Gastroesophageal sphincter (tissue), 4 donors: ENCODE results near the gene LMF1. TPM values are rescaled to one million over a fixed set of nuclear protein-coding genes. Genes with fewer than 3 reads are reported as not detected.

Experiments
- ATAC-seq: fragments of 150-250 bp; one replicate; pipeline ENCODE4 v1.9.1; 2016; ENCODE audit warnings: mild to moderate bottlenecking, moderate library complexity
- H3K27ac ChIP-seq, 4 donors: fragments of 200-600 bp; sonication (generic) in 3 of 4; 1 replicate in 3 of 4; 2 replicates in 1 of 4; pipeline ENCODE4 v1.5.1; 2016 to 2019
- H3K27me3 ChIP-seq: fragments of 200-600 bp; sonication (generic); one replicate; pipeline ENCODE4 v1.5.1; 2019
- H3K36me3 ChIP-seq, 2 donors: fragments of 200-600 bp; sonication (generic); one replicate each; pipeline ENCODE4 v1.5.1; 2019; ENCODE audit warnings: control low read depth in 1 of 2
- H3K4me1 ChIP-seq, 3 donors: fragments of 200-600 bp; sonication (generic); 1 replicate in 2 of 3; 2 replicates in 1 of 3; pipeline ENCODE4 v1.5.1; 2016 to 2019; ENCODE audit warnings: control low read depth in 2 of 3
- H3K4me3 ChIP-seq, 2 donors: fragments of 200-600 bp; sonication (generic); one replicate each; pipeline ENCODE4 v1.5.1; 2019; ENCODE audit warnings: mild to moderate bottlenecking in 1 of 2, moderate library complexity in 1 of 2
- H3K9me3 ChIP-seq, 3 donors: fragments of 200-600 bp; sonication (generic); one replicate each; pipeline ENCODE4 v1.5.1; 2017 to 2019; ENCODE audit warnings: control low read depth in 2 of 3
- CTCF ChIP-seq, 4 experiments: fragments of 200-600 bp in 2 of 4; fragments of 450-650 bp in 2 of 4; sonication (generic) in 1 of 4; IDR thresholded peaks; one replicate each; pipeline ENCODE4 v1.5.1; 2017 to 2019; ENCODE audit warnings: antibody characterized with exemption in 4 of 4, mild to moderate bottlenecking in 2 of 4, moderate library complexity in 2 of 4
- EP300 ChIP-seq: sonication (generic); formaldehyde crosslinking; IDR thresholded peaks from one replicate; pipeline ENCODE4 v1.6.1; 2017; ENCODE audit warnings: antibody characterized with exemption, mild to moderate bottlenecking
- POLR2A ChIP-seq, 2 donors: fragments of 450-650 bp; IDR thresholded peaks; one replicate each; pipeline ENCODE4 v1.6.1; 2017; ENCODE audit warnings: antibody characterized with exemption in 2 of 2, mild to moderate bottlenecking in 2 of 2, moderate library complexity in 1 of 2
- POLR2AphosphoS5 ChIP-seq: sonication (generic); formaldehyde crosslinking; IDR thresholded peaks from one replicate; pipeline ENCODE4 v1.6.1; 2017; ENCODE audit warnings: antibody characterized with exemption
- WGBS, 2 donors: methylation state at CpG; one replicate each; pipeline ENCODE4 v1.1.5; 2018; ENCODE audit warnings: low coverage in 1 of 2; 5-methylcytosine and 5-hydroxymethylcytosine counted together
- total RNA-seq, 4 donors: library from RNA; depleted of rRNA; stranded (reverse); fragments of >200 nt; gene quantifications; one replicate each; pipeline ENCODE4 v1.1.0, GENCODE V29; 2016

The LMF1 gene
- total RNA-seq, 4 donors from 2014 or later = 13.7 to 57.3 (median 20.9) TPM

GRCh38 chr16:970386-970765 is 408 bp downstream of the LMF1 start:
- Histone ChIP-seq H3K4me3 (peak overlapping the region; percentile 94 to 95), H3K27ac (peak overlapping the region; percentile 41 to 87 (median 82)), H3K36me3 (peaks cover 0 to 34% of the 10 kb centered on the region in 2 donors), H3K27me3 (no peaks in the 10 kb centered on the region), H3K4me1 (peaks cover 0 to 34% (median 9%) of the 10 kb centered on the region in 3 donors), H3K9me3 (no peaks in the 10 kb centered on the region)
- no peak for TF ChIP-seq POLR2A (IDR thresholded peaks at IDR 0.05)
- TF ChIP-seq CTCF (IDR thresholded peaks at IDR 0.05) = no peak
- TF ChIP-seq POLR2AphosphoS5 = no peak
- no peak for TF ChIP-seq EP300
- no peak for ATAC-seq
- WGBS, 2 donors = no CpG with 5 or more reads among the region's 42 CpGs

DNA sequence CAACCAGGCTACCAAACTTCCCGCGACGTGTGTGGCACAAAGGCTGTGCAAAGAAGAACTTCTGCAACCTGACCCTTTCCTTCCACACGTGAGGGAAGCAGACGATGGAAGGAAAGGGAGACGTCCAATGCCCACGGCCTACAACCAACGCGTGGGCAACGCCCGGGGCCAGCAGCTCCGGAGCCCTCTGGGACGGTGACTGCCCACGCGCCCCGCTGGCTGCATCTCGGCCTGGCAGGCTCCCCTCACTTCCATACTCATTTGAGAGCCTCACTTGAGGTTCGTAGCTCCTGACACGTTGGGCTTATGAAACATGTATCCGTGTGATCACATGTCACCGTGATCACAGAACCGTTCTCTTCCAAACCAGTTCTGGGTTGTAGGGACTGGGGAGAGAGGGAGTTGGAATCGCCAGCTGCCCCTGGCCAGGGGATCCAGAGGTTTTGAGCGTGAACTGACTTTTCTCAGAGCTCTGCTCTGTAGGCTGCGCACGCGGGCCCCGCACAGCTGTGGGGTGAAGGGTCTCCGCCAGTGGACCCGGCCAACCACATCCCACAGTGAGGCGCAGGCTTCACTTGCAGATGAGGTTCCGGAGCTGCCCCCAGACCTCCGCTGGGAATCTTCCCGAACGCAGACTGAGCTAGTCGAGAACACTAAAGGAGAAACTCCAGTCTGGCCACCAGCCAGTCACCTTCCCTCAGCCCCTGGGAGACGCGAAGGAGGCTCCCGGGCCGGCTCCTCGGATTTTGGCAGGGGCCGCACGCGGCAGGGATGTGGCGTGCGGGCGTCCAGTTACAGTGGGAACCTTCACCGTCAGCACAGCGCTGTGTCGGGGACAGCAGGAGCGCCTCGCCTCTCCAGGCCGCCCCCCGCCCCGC is 1.0 kb downstream of the LMF1 start:
- Histone ChIP-seq H3K27ac (peak overlapping the region in 3 of 4 donors; percentile 81 to 87 (median 84)), H3K9me3 (no peaks in the 10 kb centered on the region), H3K27me3 (no peaks in the 10 kb centered on the region), H3K36me3 (peaks cover 0 to 38% of the 10 kb centered on the region in 2 donors), H3K4me3 (peak overlapping the region; percentile 94 to 95), H3K4me1 (peaks cover 0 to 32% (median 9%) of the 10 kb centered on the region in 3 donors)
- WGBS, 2 donors = 40 to 49% methylated on average over 7 to 12 of the region's 55 CpGs
- no peak for ATAC-seq
- TF ChIP-seq CTCF (IDR thresholded peaks at IDR 0.05) = no peak
- TF ChIP-seq POLR2A (IDR thresholded peaks at IDR 0.05) = no peak
- TF ChIP-seq EP300 = no peak
- TF ChIP-seq POLR2AphosphoS5 = no peak

GRCh38 chr16:968620-969019 is 2.2 kb downstream of the LMF1 start:
- WGBS, 2 donors = 67 to 86% methylated on average over 1 to 7 of the region's 8 CpGs
- Histone ChIP-seq H3K4me1 (peaks cover 0 to 32% (median 9%) of the 10 kb centered on the region in 3 donors), H3K27me3 (no peaks in the 10 kb centered on the region), H3K27ac (no peak overlapping the region), H3K9me3 (no peaks in the 10 kb centered on the region), H3K36me3 (peaks cover 0 to 38% of the 10 kb centered on the region in 2 donors), H3K4me3 (no peak overlapping the region)
- TF ChIP-seq EP300 (no peak), CTCF (IDR thresholded peaks at IDR 0.05) (no peak), POLR2AphosphoS5 (no peak), POLR2A (IDR thresholded peaks at IDR 0.05) (no peak)
- no peak for ATAC-seq

- Histone ChIP-seq H3K4me1 (peaks cover 0 to 32% (median 9%) of the 10 kb centered on the region in 3 donors), H3K4me3 (no peak overlapping the region), H3K36me3 (peaks cover 0 to 38% of the 10 kb centered on the region in 2 donors), H3K27me3 (no peaks in the 10 kb centered on the region), H3K27ac (no peak overlapping the region), H3K9me3 (no peaks in the 10 kb centered on the region)
- no peak for ATAC-seq
- no CpG with 5 or more reads among the region's 41 CpGs for WGBS, 2 donors
- no peak for TF ChIP-seq POLR2AphosphoS5
- TF ChIP-seq POLR2A (IDR thresholded peaks at IDR 0.05) = no peak
- TF ChIP-seq EP300 = no peak
- TF ChIP-seq CTCF (IDR thresholded peaks at IDR 0.05) = no peak
Measured at GRCh38 chr16:967546-968295, 3.1 kb downstream of the LMF1 start.
